ENCODE results near the gene PRAF2. TPM values are rescaled to one million over a fixed set of nuclear protein-coding genes. Genes with fewer than 3 reads are reported as not detected.

PRAF2 gene
- total RNA-seq, 1 donor from 2014 or later = 17.3 TPM

DNA sequence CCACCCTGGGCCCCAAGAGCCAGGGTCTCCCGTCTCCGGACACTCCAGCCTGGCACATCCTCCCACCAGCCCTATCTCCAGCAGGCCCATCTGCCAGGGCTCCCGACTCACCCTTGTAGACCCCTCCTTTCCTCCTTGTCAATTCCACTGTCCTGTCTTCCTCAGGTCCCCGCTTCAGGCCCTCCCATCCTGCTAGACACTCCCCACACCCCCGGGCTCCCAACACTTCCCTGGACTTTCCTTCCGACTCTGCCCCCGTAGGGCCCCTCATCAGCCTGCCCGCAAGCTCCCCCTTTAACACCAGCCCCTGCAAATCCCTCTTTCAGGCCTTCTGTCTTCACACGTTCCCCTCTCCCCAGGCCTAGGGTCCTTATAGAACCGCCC lies 1.1 kb downstream of the PRAF2 start:
- intact Hi-C loops (cut with DNase I) = no loop called here
- Histone ChIP-seq H3K27me3 (no peaks in the 10 kb centered on the region), H3K27ac (no peak overlapping the region), H3K9me3 (no peaks in the 10 kb centered on the region), H3K4me1 (no peaks in the 10 kb centered on the region), H3K4me3 (peak overlapping the region; percentile 58), H3K36me3 (peaks cover 4% of the 10 kb centered on the region)
- no peak for DNase-seq
- TF ChIP-seq, protein P1, sequence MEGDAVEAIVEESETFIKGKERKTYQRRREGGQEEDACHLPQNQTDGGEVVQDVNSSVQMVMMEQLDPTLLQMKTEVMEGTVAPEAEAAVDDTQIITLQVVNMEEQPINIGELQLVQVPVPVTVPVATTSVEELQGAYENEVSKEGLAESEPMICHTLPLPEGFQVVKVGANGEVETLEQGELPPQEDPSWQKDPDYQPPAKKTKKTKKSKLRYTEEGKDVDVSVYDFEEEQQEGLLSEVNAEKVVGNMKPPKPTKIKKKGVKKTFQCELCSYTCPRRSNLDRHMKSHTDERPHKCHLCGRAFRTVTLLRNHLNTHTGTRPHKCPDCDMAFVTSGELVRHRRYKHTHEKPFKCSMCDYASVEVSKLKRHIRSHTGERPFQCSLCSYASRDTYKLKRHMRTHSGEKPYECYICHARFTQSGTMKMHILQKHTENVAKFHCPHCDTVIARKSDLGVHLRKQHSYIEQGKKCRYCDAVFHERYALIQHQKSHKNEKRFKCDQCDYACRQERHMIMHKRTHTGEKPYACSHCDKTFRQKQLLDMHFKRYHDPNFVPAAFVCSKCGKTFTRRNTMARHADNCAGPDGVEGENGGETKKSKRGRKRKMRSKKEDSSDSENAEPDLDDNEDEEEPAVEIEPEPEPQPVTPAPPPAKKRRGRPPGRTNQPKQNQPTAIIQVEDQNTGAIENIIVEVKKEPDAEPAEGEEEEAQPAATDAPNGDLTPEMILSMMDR (IDR thresholded peaks at IDR 0.05) = no peak
- ATAC-seq = no peak

DNA sequence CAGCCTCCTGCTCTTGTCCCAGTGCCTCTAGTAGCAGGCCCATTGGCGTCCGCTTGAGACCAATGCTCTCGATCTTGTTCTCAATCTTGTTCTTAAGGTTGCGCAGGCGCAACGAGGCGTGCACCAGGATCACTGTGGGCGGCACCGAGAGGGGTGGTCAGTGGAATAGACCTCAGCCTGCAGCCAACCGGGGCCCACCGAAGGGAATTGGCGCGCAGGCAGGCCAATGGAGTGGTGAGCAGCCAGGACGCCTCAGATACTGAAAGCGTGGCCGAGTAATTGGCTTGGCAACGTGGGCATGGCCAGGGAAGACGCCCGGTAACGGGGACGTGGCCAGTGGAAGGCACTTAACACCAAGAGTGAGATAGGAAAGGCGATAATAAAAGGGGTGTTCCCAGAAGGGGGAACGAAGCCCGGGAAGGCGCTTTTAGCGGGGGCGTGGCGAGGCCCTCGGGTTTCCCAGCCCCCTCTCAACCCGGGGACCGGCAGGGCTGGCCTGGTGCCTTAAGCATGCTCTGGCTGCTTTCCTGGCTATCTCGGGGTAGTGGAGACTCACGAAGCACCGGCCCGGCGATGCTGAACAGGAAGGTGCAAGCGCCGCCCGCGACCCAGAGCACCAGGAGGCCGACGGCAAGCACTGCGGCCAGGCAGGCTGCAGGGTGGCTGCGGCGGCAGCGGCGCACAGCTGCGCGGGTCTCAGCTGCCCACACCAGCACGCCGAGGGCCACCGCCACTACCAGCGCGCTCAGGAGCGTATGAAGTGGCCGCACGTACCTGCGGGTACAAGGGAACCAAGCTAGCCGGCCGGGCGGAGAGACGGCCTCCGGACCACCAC lies 1.7 kb downstream of the PRAF2 start:
- Histone ChIP-seq H3K27ac (no peak overlapping the region), H3K9me3 (no peaks in the 10 kb centered on the region), H3K4me3 (peak overlapping the region; percentile 31), H3K27me3 (no peaks in the 10 kb centered on the region), H3K36me3 (peaks cover 4% of the 10 kb centered on the region), H3K4me1 (no peaks in the 10 kb centered on the region)
- DNase-seq = peak; percentile 89
- intact Hi-C loops (cut with DNase I) = no loop called here
- TF ChIP-seq, protein P1 (IDR thresholded peaks at IDR 0.05) = no peak
- peak; percentile 88 for ATAC-seq

DNA sequence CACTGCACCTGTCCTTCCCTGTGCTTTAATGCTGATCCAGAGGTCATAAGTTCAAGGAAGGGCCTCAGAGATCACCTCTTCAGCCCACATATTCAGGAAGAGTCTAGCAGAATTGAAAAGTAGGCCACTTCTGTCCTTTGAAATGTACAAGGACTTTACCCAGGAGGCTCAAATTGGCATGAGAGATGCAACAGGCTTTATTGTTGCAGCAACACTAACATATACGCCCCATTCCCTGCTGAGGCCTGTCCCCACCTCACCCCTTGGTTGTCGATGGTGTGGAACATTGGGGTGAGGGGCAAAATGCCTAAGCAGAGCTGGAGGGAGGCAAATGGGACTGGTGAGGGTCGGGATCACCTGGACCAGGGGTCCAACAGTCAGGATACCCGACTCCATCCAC lies 2.8 kb downstream of the PRAF2 start:
- ATAC-seq (no peak), DNase-seq (no peak)
- intact Hi-C loops (cut with DNase I) = no loop called here
- H3K36me3 ChIP-seq = no peaks in the 10 kb centered on the region
- TF ChIP-seq, protein P1 (IDR thresholded peaks at IDR 0.05) = no peak
- no peak overlapping the region for H3K4me3 ChIP-seq
- no peaks in the 10 kb centered on the region for H3K9me3 ChIP-seq
- H3K27ac ChIP-seq = no peak overlapping the region
- H3K27me3 ChIP-seq = no peaks in the 10 kb centered on the region
- H3K4me1 ChIP-seq = no peaks in the 10 kb centered on the region

DNA sequence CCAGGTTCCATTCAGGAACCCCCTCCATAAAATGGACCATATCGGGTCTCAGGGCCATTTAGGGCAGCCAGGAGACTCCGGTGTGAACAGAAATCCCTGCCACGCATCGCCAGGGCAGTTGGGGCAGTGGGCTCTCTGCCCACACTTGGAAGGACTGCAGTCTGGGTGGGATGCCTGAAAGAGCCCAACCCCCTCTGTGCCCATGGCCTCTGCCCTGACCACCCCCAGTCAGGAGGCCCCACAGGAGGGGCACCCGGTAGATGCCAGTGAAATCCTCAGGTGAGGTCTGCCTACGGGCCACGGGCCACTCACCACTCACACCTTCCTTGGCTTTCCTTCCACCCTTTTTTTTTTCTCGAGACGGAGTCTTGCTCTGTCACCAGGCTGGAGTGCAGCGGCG lies 4.8 kb downstream of the PRAF2 start:
- Histone ChIP-seq H3K27ac (no peak overlapping the region), H3K36me3 (no peaks in the 10 kb centered on the region), H3K27me3 (no peaks in the 10 kb centered on the region), H3K9me3 (no peaks in the 10 kb centered on the region), H3K4me1 (no peaks in the 10 kb centered on the region), H3K4me3 (no peak overlapping the region)
- TF ChIP-seq, protein P1 (IDR thresholded peaks at IDR 0.05) = no peak
- no peak for DNase-seq
- no peak for ATAC-seq
- intact Hi-C loops (cut with DNase I) = no loop called here

DNA sequence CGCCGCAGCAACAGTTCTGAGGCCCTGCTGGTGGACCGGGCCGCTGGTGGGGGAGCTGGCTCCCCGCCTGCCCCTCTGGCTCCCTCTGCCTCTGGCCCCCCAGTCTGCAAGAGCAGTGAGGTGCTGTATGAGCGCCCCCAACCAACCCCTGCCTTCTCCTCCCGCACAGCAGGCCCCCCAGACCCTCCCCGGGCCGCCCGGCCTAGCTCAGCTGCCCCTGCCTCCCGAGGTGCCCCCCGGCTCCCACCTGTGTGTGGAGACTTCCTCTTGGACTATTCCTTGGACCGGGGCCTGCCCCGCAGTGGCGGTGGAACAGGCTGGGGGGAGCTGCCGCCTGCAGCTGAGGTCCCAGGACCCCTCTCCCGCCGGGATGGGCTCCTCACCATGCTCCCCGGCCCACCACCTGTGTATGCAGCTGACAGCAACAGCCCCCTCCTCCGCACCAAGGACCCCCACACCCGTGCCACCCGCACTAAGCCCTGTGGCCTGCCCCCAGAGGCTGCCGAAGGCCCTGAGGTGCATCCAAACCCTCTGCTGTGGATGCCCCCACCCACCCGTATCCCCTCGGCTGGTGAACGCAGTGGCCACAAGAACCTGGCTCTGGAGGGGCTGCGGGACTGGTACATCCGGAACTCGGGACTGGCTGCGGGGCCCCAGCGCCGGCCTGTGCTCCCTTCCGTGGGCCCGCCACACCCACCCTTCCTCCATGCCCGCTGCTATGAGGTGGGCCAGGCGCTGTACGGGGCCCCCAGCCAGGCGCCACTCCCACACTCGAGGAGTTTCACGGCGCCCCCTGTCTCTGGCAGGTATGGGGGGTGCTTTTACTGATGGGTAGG lies 6.3 kb downstream of the PRAF2 start:
- TF ChIP-seq, protein P1 (IDR thresholded peaks at IDR 0.05) = no peak
- H3K27ac ChIP-seq = no peak overlapping the region
- DNase-seq (no peak), ATAC-seq (no peak)
- intact Hi-C loops (cut with DNase I) = no loop called here
- no peaks in the 10 kb centered on the region for H3K9me3 ChIP-seq
- H3K36me3 ChIP-seq = no peaks in the 10 kb centered on the region
- no peaks in the 10 kb centered on the region for H3K27me3 ChIP-seq
- H3K4me3 ChIP-seq = no peak overlapping the region
- H3K4me1 ChIP-seq = no peaks in the 10 kb centered on the region

Measured in upper lobe of right lung (tissue), 1 donor.